ENCODE results near the gene ERICH3.

The ERICH3 gene

DNA sequence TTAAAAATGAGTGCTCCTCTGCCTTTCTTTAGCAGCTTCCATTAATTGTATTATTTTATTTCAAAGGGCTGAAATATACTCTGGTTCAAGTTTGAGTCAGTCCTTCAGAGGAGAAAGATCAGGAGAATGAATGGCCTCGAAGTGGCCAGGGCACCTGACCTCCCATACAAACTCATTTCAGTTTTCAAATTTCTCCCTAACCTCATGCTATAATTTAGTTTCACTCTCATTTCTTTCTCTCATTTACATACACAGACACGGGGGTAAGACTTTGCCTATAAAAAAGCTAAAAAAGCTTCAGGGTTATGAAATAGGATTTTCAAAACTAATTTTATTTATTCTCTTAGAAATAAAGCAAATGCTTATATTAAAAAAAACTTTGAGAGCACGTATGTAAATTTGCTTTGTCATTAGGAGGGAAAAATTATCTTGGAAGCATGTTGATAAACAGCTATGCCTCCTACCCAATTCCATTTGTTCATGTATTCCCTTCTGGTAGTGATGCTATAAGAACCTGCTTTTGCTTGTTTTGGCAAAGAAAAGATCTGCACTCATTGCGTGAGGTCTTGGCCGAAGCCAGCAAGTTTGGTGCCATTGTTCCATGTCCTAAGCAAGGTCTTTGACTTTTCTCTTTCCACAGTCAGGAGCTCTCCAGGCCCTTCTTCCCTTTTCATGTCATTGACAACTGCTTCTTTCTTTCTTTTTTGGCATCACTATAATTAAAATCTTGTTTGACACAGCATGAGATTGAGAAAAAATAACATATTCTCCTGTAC lies 80.8 kb downstream of the ERICH3 start:
- H3K4me3 ChIP-seq (ENCODE audit: low read depth, low read length) = no peak overlapping the region

DNA sequence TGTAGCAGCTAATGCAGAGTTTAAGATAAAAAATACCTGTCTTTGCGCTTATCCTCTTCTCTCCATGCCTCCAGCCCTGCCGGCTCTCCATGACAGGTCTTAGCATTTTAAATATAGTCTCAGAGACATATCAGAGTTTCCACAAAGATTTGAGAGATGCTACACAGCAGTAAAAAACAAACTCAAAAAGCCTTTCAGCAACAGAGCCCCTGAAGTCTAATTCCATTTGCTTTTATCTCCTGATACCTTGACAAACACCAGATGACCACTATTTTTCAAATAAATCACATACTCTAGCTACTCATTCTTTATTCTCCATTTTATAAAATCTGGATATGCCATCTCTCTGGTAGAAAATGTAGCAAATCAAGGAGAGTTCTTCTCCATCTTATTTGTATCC lies 81.6 kb downstream of the ERICH3 start:
- no peak overlapping the region for H3K4me3 ChIP-seq (ENCODE audit: low read depth, low read length)

DNA sequence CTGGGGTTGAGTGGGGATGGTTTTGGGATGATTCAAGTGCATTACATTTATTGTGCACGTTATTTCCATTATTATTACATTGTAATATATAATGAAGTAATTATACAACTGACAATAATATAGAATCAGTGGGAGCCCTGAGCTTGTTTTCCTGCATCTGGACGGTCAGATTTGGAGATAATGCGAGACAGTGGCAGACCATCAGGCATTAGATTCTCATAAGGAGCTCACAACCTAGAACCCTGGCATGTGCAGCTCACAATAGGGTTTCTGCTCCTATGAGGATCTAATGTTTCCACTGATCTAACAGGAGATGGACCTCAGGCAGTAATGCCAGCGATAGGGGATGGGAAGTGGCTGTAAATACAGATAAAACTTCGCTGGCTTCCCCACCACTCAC lies 83.3 kb downstream of the ERICH3 start:
- no peak overlapping the region for H3K4me3 ChIP-seq (ENCODE audit: low read depth, low read length)

DNA sequence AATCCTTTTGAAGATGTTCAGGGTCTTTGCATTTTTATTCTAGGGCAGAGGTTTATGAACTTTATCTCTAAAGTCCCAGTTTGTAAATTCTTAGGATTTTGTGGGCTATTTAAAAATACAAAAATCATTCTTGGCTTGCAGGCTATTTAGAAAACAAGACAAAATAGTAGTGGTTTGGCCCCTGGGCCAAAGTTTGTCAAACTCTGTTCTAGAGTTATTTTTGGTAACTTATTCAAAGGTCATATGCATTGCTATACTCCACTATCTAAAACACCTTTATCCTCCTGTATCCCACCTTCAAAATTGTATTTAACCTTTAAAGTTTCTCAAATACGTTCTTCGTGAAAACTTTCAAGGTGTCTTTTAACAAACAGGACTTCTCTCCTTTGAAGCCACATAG lies 85.7 kb downstream of the ERICH3 start:
- no peak overlapping the region for H3K4me3 ChIP-seq (ENCODE audit: low read depth, low read length)

DNA sequence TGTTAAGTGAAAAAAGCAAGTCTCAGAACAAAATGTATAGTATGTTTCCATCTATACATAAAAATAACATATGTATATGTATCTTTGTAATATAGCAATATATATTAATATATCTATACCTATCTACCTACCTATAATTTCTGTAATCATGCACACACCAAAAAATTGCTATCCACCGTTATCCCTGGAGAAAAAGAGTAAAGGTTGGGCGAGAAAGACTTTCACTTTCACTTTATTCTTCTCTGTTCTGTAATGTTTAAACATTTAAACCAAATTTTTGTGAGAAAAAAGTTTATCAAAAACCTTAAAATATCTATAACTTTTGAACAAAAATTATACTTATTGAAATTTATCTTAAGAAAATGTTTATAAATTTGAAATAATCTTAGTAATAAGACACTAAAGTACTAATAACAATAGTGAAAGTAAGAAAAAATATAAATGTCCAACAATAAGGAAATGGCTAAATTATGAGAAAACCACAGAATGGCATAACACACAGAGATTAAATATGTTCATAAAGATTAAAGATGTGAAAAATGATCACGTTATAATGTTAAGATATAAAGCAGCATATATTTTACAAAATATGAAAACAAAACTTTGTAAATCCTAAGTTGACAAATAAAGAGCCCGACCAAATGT lies 87.2 kb downstream of the ERICH3 start:
- H3K4me3 ChIP-seq (ENCODE audit: low read depth, low read length) = no peak overlapping the region

DNA sequence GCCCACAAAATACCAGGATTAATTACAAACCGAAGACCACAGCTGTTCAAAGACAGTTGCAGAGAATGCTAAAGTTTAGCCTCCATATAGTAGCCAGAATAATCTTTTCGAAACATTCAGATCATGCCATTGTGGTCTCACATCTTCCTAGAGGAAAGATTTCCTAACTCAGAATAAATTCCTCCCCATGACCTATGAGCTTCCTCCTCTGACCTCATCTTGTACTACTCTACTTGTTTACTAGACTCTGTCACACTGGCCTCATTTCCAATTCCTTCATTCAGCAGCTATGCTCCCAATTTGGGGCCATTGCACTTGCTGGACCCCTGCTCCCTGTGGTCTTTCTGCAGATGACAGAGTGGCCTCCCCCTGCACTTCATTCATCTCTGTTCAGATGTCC lies 89.4 kb downstream of the ERICH3 start:
- no peak overlapping the region for H3K4me3 ChIP-seq (ENCODE audit: low read depth, low read length)

DNA sequence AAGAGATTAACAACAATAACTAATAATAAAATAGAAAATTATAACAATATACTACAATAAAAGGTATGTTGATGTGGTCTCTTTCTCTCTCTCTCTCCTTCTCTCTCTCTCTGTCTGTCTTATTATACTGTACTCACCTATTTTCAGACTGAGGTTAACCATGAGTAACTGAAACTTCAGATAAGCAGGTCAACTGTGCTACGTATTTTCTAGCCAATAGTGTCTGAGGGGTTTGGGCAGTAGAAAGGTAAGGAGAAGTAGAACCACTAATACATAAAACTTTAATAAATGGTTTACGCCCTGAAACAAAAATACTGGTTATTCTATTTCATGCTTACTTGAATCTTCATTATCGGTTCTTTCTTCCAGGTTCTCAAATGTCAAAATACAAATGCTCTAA lies 90.2 kb downstream of the ERICH3 start:
- no peak overlapping the region for H3K4me3 ChIP-seq (ENCODE audit: low read depth, low read length)

DNA sequence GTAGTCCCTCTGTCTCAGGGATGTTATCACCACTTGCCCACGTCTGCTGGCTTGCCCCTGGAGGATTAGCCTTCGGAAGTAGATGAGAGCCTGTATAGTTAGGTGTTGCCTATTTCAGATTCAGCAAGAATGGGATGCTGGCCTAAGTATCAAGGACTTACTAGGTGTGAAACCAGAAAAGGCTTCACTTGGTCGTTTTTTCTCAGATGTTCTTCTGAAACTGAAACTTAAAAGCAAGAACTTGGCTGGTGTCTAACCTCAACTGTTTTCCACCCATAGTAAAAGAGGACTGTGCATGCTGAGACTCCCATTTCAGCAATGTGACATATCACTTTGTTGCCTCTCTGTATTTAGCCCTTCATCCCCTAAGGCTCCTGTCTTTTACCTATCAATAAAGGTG lies 94.2 kb downstream of the ERICH3 start:
- no peak overlapping the region for H3K4me3 ChIP-seq (ENCODE audit: low read depth, low read length)

DNA sequence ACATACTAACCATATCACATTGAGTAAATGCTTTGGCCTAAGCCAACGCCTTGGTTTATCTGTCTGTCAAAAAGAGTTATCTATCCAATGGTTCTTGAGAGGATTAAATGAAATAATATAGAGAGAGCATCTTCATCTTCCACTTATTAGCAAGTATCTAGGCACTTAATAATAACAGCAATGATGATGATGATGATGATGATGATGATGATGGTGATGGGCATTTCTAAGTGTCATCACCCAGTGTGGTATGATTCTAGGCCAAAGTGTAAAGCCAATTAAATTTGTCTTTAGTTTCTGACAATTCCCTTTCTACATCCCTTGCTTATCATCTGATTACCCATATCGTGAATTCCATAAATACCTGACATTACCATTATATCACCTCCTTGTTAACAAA lies 95.5 kb downstream of the ERICH3 start:
- no peak overlapping the region for H3K4me3 ChIP-seq (ENCODE audit: low read depth, low read length)

DNA sequence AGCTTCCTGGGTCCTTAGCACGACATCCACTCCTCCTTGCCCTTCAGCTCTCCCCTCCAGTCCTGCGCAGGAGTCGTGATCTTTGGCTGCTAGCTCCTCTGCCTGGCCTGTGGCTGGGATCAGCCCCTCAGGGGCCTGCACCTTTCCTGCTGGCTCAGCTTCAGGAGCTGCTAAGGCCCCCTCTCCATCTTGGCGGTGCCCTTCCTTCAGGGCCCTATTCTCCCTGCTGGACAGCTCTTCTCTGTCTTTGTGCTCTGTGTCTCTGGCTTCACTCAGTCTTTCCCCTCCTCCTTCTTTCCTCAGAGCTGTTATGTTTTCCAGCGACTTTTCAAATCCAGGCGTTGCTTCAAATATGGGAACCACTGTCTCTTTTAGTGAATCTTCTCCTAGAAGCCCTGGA lies 101.7 kb downstream of the ERICH3 start:
- H3K4me3 ChIP-seq (ENCODE audit: low read depth, low read length) = no peak overlapping the region

DNA sequence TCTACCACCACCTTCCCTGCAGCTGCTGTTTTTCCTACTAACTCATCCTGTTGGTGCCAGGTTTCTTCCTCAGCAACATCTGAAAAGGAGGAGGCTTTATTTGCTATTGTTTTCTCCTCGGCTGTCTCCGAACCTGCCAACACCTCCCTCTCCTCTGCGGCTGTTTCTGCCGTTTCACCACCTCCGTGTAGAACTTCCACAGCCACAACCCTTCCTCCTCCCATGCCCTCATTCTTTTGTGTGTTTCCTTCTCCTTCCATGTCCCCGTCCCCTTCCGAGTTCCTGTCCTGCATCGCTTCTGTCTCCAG lies 102.1 kb downstream of the ERICH3 start:
- H3K4me3 ChIP-seq (ENCODE audit: low read depth, low read length) = no peak overlapping the region

DNA sequence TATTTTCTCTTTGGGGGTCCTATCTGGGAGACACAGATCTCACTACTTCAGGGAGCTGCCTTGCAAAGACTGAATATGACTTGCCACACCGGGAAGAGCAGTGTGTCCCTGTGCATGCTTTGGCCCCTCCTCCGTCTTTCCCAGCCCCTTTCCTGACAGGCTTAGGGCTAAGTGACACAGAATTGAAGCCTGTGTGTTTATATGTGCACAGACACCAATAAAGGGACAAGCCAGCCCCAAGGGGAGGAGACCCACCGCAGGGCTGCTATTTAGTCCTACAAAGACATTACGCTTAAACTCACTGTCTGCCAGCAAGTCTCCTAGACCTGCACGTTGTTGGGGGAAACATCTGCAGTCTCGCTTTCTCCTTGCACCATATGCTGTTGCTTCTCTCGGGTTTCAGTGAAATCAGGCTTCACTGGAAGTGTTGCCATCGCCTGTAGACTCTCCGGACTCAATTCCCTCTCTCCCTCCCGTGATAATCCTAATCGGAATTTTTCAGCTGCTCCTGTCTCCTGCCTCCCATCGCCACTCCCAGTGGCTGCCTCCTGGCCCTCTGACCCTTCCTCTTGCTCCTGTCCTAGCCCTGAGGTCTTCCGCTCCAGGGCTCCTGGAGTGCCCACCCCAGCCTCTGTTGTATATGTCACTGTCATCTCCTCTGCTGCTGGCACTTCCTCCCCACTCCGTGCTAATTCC lies 102.6 kb downstream of the ERICH3 start:
- H3K4me3 ChIP-seq (ENCODE audit: low read depth, low read length) = no peak overlapping the region

DNA sequence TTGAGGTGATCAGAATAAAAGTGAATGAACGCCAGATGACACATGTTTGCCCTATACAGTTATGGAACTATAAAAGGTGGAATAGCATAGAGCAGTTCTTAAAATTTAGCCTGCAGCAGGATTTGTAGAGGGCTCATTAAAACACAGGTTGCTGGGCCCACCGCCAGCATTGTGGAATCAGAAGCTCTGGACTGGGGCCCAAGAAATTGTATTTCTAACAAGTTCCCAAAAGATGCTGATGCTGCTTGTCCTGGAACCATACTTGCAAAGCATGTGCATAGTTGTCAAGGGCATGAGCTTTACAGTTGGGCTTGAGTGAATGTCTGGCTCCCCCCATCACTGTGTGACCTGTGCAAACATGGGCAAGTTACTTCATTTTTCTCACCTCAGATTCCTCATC lies 123.7 kb downstream of the ERICH3 start:
- no peak overlapping the region for H3K4me3 ChIP-seq (ENCODE audit: low read depth, low read length)

DNA sequence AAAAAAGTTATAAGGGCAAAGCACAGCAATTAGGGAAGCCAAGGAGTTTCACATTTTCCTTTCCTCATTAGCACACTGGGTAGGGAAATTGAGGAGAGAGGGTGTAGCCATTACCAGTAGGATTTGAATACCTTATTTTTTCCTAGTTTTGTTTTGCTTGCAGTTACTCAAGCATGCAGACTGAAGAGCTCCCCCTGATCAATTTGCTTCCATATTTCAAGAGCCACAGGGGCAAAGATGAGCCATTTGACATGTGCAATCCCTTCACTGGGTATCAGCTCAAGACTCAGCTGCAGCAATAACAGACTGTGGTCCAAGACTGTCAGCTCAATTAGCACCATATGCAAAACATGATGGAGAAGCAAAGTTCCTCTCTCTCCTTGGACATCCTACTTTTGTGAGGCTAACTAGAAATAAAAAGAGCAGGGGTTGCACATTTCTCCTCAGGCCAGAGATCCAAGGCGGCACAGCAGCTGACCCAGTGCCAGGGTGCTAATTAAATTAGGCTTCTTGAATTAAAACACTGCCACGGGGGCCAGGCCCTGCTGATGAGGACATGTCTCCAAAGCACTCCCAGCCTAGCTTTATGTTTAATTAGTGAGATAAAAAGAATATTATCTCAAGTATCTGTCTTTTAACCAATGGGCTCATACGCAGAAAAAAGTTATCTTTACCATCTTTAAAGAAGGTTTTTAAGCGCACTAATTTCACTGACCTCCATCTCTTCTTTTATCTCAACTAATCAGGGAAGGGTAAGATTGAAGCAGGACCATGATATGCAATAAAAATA lies 124.4 kb downstream of the ERICH3 start:
- H3K4me3 ChIP-seq (ENCODE audit: low read depth, low read length) = no peak overlapping the region

DNA sequence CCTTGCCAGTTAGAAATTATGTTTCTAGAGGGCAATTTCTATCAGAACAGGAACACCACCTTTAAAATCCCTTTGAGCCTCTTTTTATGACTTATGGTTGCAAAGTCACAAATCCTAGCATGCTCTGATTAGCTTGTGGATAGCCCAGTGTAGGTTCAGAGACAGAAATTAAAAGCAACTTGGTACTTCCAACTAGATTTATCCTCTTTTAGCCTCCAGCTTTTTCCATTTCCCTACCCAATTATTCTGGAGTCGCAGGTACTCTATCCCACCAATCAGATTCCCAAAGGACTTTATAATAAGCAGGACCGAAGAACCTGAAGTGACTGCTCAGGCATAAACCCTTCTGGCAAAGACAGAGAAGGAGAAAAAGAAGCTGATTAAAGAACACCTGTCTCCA lies 127.8 kb downstream of the ERICH3 start:
- H3K4me3 ChIP-seq (ENCODE audit: low read depth, low read length) = no peak overlapping the region

DNA sequence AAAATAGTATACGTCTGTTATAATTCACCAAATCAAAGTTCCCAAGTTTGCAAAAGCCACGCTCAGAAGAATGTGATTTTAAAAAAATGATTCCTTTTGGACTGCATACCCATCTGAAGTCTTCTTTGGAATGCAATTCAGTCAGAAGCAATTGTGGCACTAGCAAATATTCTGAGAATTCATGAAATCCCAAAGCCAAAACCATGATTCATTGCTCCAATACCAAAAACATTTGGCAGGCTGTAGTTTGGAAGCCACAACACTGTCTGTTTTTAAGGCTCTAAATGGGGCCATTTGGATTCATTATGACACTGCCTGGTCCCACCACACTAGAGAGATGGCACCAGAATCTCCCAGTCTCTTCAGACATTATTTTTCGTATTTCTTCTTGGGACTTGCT lies 139.4 kb downstream of the ERICH3 start:
- H3K4me3 ChIP-seq (ENCODE audit: low read depth, low read length) = no peak overlapping the region

DNA sequence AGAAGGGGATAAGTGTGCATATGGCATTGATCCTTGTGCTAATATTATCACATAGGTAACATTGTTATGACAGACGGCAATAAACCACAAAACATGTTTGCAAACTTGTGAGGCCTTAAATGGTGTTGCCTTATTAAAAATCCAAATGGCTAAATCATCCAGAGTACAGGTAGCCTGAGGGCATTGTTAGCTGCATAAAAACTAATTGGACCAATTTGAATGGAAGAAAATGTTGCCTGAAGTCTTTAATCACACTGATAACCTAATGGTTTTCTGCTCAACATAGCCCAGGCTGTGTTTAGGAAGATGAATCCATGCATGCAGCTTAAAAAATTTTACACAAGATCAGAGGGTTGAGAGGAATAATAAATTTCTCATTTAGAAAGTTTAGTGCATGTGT lies 141.8 kb downstream of the ERICH3 start:
- no peak overlapping the region for H3K4me3 ChIP-seq (ENCODE audit: low read depth, low read length)

DNA sequence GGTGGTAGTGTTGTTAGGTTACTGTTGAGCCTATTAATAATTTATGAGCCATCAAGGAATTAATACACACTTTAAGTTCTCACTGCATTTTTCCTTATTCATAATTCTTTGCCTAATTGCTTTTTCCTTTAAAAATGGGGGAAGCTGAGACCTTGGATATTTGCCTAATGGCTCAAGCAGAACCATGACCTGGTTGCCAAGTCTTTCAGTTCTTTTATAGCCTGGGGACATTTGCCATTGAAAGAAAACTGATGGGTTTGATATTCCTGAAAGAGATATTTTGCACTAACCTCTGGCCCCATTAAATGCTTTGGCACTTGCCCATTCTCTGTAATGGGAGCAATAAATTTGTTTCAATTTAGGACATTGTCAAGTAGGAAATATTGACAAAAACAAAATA lies 142.7 kb downstream of the ERICH3 start:
- no peak overlapping the region for H3K4me3 ChIP-seq (ENCODE audit: low read depth, low read length)

DNA sequence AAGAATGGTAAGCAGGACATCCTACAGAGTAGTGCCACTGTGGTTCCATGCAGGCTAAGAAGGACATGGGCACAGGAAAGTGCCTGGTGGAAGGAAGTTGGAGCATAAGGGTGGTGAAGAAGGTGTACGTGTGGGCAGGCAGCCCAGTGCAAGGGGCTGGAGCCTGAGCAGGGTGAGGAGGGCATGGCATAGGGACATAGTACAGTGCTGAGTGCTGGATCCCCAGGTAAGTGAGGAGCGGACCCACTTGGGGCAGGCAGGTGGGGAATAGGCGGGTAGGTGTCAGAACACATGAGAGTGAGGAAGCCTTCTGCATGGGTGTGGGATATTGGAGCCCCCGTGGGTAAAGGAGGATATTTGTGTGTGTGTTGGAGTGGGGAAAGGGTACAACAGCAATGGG lies 145.5 kb downstream of the ERICH3 start:
- no peak overlapping the region for H3K4me3 ChIP-seq (ENCODE audit: low read depth, low read length)

DNA sequence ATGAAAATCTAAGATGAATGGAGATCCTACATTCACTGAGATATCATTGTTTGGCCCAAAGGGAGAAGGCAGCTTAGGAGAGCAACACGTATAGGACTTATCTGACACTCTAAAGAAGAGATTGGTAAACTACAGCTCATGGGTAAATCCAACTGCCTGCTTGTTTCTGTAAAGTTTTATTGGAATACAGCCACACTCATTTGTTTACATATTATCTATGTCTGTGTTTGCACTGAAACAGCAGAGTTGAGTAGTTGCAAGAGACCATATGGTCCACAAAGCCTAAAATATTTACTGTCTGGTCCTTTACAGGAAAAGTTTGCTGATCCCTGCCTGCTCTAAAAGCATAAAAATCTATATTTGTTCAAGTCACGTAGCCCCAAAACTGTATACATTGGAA lies 146.9 kb downstream of the ERICH3 start:
- no peak overlapping the region for H3K4me3 ChIP-seq (ENCODE audit: low read depth, low read length)

DNA sequence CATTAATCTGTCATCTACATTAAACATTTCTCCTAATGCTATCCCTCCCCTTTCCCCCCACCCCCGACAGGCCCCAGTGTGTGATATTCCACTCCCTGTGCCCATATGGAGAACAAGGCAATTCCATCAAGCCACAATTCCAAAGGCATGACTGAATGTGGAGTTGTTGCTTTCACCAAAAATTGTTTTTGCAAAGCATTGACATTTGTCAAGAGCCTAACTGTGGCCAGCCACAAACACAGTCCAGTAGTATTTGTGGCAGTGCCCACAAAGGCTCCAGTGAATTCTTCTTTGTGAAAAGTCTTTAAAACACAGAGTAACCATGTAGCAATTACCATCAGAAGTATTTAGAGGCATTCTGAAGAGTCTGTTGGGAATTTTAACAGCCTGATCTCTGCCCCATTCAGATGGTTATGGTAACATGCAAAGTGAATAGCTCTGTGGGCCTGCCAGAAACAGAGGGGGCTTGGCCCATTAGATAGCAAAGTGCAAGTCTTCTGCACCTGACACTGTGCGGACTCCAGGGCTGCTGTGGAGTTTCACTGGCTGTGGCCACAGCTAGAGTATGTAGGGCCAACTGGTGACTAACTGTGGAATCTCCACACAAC lies 149.6 kb downstream of the ERICH3 start:
- no peak overlapping the region for H3K4me3 ChIP-seq (ENCODE audit: low read depth, low read length)
